GM19397 (cell line): ENCODE results near the gene KLHL22.
"Not testable (repeated sequence)": the region's sequence is repeated elsewhere in the genome, so short reads cannot be mapped to it uniquely, and the experiment has no call there.

Experiments
- ATAC-seq: cut with Tn5 transposase; IDR thresholded peaks from one replicate; pipeline ENCODE4 v1.9.1; 2021; ENCODE audit warnings: mild to moderate bottlenecking, moderate library complexity; ENCODE audit not compliant: unreplicated experiment

Gene KLHL22

DNA sequence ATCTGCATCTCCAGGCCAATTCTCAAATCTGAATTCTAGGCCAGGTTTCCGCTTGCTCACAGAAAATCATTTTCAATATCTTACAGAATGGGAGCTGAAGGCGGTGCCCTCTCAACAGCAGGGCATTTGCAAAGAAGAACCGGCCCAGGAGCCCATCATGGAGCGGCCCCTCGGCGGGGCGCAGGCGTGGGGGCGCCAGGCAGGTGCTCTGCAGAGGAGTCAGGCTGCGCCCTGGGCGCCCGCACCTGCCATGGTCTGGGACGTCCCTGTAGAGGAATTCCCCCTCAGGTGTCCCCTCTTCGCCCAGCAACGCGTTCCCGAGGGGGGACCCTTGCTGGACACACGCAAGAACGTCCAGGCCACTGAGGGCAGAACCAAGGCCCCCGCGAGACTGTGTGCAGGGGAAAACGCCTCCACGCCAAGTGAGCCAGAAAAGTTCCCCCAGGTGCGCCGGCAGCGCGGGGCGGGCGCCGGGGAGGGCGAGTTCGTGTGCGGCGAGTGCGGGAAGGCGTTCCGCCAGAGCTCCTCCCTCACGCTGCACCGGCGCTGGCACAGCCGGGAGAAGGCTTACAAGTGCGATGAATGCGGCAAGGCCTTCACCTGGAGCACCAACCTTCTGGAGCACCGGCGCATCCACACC is 90.2 kb downstream of the KLHL22 start:
- ATAC-seq = no peak

DNA sequence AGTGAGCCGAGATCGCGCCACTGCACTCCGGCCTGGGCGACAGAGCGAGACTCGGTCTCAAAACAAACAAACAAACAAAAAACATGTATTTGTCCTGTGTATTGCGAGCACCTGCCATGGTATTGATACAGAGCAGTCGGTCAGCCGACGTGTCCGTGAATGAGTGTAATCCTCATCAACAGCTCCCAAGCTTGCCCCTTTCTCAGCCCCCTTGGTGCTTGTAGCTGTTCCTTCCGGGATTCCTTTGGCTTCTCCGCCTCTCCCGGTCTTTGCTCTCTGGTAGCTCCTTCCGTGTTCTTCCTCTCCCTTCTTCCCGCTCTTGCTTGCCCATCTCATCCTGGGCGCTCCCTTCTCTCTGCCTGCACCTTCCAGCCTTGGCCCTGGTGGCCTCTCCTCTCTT is 90.7 kb downstream of the KLHL22 start:
- ATAC-seq = no peak

DNA sequence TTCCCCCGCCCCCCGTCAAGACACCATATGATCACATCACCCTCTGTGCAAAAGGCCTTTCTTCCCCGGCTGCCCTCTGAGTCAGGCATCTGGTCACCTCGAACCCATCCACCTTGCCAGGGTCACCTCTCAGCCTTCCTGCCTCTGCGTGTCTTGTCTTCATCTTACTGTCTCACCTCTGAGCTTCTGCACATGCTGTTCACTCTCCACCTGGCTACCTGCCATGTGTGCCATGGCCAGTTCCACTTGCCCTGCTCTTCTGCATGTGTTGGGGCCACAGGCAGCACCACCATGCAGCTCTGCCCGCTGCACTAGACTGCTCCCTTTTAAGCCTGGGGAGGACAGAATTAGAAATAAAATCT is 91.8 kb downstream of the KLHL22 start:
- ATAC-seq = no peak

DNA sequence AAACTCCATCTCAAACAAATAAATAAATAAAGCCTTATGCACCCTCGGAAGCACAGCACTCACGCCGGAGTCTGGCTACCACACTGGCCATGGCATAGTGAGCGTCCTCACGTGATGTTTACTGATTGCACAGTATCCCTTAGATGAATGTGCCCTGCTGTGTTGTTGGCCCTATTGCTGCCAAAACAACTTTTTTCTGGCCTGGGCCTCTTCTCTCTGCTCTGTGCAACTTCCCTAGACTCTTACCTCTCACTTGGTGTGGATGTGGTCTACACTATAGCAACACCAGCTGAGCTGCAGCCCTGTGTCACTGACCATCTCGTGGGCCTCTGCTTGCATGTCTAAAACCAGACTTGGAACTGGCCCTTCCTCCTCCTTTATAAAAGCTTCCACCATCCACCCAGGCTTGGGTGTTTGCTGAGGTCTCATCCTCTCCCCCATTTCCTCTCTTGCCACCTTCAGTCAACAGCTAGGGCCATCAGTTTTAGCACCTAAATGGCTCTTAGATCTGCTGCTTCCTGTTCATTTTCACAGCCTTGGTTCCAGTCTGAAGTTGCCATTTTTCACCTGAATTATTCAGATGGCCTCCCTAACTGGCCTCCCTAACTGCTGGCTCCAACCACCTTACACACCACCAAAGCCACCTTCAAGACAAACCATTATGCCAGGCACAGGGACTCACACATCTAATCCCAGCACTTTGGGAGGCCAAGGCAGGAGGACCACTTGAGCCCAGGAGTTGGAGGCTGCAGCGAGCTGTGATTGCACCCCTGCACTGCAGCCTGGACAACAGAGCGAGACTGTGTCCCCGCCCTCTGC is 92.4 kb downstream of the KLHL22 start:
- ATAC-seq = no peak

DNA sequence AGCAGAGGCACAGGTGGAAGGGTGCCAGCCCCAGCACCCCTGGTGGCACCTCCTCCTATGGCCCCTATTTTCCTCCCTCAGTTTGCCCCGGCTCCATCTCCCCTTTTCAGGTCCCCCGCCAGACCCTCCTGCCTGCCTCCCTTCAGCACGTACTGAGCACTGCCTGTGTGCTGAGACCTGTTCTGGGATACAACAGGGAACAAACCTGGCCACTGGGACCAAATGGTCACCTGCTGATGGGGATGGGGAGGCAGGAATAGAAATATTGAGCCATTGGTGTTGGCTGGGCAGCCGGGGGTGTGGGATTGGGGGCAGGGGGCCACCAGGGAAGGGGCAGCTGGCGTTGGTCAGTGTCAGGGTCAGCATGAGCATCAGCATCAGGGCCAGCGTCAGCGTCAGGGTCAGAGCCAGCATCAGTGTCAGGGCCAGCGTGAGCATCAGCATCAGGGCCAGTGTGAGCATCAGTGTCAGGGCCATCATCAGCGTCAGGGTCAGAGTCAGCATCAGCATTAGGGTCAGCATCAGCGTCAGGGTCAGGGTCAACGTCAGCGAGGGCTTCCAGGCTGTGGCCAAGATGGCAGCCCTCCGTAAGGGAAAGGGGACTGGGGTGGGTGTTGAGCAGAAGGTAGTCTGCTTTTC is 94.1 kb downstream of the KLHL22 start:
- ATAC-seq = no peak

DNA sequence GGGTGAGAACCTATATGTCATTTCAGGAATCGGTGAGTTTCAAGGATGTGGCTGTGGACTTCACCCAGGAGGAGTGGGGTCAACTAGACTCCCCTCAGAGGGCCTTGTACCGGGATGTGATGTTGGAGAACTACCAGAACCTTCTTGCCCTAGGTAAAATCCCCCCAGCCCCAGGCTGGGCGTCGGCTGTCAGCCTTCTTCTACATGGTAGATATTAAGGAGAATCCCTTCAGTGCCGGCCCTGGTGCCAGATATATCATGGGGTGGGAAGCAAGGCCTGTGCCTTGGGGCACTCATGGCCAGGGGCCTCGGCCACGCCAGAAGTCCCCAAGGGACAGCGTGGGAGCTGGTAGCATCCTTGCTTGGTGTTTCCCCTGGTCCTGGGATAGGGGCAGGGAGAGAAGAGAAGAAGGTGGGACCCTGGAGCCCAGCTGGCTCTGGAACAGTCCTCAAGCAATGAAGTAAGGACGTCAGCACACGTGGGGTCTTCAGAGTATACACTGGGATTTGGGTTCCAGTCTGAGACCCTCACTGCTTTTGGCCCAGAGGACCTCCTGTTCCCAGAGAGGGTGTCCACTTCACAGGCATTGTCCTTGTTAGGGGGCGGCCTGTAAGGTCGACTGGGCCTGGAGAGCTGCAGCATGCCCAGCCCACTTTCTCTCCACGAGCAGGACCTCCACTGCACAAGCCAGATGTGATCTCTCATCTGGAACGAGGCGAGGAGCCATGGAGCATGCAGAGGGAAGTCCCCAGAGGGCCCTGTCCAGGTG is 94.8 kb downstream of the KLHL22 start:
- ATAC-seq = no peak

DNA sequence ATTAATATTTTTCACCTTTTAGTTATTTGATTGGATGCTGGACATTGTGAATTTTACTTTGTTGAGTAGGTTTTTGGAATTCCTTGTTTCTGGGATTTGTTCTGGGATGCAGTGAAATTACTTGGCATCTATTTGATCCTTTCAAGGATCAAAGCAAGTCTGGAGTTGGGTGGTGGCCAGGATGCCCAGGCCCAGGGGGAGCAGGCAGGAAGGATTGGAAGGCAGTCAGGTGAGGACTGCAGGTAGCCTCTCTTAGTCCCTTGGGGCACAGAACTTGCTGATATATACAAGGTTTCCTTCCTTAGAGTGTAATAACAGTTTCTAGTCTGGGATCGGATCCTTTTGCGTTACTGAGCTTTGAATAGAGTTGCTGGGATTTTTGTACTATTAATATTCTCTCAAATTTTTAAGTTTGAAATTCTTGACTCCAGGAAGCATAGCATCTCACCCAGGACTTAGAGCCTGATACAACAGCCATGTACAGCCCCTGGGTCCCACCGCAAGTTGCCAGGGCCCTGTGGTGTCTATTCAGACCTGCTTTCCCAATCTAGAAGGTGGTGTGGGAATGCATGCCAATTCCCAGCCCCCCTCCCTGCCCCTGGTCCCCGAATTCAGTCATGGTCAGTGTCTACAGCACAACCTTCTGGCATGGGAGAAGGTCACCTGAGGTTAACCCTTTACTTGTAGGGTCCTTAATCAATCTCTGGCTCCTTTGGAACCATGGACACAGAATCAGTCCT is 95.6 kb downstream of the KLHL22 start:
- no peak for ATAC-seq

DNA sequence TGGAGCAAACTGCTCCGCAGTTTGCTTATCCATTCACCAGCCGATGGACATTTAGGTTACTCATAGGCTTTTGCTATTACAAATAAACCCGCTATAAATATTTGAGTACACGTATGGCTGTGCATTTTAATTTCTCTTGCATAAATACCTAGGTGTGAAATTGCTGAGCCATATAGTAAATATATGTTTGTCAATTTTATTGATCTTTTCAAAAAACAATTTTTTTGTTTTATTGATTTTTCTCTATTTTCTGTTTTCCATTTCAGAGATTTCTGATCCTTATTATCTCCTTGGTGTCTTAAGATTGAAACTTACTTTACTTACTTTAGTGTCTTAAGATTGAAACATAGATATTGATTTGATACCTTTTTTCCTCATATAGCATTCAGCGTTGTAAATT is 97.2 kb downstream of the KLHL22 start:
- ATAC-seq = no peak

DNA sequence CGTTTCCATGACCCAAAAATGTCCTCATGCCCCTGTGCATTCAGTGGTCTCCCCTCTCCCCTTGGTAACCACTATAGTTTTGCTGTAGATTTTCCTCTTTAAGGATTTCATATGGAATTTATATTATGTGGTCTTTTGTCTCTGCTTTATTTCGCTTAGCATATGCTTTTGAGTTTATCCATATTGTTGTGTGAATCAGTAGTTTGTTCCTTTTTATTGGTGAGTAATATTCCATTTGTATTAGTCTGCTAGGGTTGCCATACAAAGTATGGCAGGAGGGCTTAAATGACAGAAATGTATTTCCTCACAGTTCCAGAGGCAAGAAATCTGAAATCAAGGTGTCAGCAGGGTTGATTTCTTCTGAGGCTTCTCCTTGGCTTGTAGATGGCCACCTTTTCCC is 98.1 kb downstream of the KLHL22 start:
- no peak for ATAC-seq

DNA sequence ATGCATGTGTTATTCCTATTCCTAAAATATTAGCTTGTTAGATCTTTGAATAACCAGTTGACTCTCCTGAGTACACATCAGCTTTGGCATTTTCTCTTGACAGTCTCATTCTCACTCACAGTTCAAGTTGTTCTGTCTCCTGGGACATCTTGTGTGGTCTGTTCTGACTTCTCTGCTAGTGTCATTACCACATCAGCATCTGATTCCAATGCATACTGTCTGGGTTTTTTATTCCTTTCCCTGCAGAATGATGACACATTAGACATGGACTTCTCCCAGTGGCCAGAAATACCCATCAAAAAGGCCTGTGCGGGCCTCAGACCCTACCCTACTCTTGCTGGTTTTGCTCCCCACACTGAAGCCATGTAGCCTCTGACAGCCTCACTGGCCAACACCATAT is 99.0 kb downstream of the KLHL22 start:
- ATAC-seq = no peak

DNA sequence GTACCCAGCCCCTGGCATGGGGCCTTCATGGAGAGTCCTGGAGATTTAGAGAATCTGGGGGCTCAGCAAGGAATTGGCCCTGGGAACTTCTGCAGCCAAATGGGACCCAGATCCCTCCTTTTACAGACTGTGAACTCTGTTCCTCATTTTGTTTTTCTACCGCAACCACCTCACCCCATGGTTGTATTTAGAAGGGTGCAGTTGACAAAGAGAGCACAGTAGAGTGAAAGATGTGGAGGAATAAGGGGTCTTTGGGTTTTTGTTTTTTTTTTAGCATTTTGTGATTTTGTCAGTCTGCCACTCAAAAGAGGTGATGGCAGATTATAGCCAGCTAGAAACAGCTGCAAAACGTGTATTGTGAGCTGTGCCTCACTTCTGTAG is 99.7 kb downstream of the KLHL22 start:
- no peak for ATAC-seq

DNA sequence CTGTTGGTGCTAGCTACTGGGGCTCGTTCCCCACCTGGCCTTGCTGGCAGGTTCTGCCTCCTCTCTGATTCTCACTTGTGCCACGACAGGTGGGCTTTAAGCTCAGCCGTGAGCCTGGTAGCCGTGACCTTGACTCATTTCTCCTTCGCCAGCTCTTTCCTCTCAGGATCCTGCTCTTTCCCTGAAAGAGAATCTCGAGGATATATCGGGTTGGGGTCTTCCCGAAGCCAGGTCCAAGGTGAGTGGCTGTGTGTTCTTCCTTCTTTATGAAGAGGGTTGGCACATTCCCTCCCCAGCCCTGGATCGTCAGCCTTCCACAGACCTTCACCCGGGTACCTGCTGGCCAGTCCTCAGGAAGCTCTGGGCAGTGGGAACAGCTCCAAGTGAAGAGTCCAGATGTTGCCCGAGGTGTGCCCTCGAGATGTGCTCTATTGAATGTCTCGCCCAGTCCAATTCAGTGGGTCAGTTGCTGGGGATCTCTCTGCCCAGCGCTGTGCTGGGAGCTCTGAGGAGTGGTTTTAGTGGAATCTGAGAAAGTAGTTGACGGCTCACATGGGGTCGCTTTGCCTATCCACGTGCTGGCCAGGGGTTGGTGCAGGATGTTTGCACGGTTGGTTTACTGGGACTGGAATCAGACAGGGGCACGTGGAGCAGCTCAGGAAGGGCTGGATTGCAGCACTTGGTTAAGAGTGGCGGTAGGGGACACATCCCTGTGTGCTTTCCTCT is 100.3 kb downstream of the KLHL22 start:
- no peak for ATAC-seq

DNA sequence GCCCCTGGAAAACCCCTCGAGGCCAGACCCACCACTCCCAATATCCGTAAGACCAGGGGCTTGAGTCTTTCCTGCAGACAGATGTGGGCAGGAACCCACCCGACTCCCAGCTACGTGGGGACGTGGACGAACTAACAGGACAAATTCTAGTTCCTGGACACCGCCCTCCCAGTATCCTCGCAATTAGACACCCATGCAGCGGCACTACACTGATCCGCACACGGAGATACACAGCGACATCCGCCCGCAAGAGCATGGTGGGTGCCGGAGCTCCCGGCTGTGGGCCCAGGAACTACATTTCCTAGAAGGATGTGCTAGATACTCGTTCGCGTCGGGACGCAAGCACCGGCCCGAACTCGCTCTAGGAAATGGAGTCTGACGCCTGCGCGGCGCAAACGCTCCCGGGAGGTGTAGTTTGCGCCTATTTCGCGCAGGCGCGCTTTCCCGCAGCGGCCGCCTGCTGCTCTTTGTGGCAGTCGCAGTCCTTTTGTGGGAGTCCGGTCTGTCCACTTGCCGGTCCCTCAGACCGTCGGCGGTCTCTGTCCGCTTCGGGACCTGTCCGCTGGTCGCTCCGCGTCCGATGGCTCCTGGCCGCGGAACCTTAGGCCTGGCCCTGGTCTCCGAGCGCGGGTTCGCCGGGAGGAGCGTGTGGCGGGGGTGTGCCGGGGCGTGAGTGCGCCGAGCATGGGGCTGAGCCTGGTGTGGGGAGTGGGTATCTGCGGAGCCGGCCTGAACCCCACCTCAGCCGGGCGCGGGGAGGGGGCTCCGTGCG is 101.7 kb downstream of the KLHL22 start, which contains the start of gene ZNF74:
Gene ZNF74, plus strand, starts transcription at position 447 of the 772 bp plus-strand sequence. CDS start 478 bp downstream, outside the sequence.
- peak; percentile 84 for ATAC-seq

DNA sequence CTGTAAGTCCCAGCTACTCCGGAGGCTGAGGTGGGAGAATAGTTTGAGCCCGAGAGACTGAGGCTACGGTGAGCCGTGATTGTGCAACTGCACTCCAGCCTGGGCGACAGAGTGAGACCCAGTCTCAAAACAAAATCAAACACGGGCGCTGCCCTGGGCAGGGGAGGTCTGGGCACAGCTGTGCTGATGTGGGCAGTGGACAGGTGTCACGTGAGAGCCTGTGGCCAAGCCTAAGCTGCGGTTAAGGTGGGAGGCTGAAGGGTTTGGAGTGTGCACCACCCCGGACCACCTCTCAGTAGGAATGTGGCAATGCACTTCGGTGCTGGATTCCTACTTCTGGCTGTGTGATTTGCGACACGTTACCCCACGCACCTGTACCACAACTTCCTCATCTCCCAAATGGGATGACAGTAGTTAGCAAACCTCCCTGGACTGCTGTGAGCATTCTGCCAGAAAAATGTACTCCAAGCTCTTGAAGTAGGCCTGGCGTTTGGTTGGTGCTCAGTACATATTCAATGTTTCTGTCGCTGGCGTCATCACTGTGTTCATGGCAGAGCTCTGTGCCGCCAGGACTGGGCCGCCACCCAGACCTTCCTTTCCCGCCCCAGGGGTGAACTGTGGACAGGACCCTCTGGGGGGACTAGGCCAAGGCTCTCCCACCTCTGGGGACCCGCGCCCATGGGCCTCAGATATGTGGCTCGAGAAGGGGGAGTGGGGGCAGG is 102.5 kb downstream of the KLHL22 start:
- no peak for ATAC-seq

DNA sequence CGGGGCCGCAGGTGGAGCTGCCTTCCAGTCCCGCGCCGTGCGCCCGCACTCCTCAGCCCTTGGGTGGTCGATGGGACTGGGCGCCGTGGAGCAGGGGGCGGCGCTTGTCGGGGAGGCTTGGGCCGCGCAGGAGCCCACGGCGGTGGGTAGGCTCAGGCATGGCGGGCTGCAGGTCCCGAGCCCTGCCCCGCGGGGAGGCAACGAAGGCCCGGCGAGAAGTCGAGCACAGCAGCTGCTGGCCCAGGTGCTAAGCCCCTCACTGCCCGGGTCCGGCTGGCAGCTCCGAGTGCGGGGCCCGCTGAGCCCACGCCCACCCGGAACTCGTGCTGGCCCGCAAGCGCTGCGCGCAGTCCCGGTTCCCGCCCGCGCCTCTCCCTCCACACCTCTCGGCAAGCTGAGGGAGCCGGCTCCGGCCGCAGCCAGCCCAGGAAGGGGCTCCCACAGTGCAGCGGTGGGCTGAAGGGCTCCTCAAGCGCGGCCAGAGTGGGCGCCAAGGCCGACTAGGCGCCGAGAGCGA is 103.2 kb downstream of the KLHL22 start:
- ATAC-seq = not testable (repeated sequence)
